Measurements from ENCODE around the gene CYB5D1.

The CYB5D1 gene

DNA sequence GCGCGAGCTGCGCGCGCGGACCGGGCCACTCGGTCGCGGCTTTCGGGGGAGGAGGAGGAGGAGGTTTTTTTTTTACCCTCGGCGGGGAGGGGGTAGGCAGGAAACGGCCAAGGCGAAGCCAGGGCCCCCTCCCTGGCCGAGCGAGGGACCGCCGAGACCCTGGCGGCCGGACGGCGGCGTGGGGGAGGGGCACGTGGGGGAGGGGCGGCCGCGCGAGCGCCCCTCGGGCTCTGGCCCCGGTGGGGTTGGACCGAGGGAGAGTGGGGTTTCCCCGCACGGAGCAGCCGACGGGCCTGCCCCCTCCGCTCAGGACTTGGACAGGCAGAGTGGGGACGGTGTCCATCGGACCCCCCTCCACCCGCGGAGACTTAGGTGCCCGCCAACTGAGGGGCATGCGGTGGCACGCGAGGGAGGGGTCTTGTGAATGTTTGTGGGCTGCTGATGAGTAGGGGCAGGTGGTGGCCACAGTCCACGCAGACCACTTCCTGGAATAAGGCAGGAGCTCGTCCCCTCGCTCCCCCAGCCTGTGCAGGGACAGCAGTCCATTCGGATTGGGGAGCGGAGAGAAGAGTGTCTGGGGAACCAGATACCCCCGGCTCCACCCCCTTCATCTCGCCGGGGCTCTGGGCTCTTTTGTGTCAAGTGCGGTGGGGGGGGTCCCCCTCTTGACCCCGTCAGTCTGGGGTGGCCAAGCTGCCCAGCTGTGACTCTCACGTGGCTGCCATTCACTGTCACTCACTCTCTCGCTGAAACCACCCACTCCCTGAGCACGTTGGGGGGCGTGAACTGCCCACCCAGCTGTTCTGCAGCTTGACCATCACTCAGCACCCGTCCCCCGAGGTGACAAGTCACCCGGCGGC lies 27.8 kb downstream of the CYB5D1 start:
- in situ Hi-C loops (cut with HindIII; ENCODE audit: low sequenced_read_pairs), result no loop called here

DNA sequence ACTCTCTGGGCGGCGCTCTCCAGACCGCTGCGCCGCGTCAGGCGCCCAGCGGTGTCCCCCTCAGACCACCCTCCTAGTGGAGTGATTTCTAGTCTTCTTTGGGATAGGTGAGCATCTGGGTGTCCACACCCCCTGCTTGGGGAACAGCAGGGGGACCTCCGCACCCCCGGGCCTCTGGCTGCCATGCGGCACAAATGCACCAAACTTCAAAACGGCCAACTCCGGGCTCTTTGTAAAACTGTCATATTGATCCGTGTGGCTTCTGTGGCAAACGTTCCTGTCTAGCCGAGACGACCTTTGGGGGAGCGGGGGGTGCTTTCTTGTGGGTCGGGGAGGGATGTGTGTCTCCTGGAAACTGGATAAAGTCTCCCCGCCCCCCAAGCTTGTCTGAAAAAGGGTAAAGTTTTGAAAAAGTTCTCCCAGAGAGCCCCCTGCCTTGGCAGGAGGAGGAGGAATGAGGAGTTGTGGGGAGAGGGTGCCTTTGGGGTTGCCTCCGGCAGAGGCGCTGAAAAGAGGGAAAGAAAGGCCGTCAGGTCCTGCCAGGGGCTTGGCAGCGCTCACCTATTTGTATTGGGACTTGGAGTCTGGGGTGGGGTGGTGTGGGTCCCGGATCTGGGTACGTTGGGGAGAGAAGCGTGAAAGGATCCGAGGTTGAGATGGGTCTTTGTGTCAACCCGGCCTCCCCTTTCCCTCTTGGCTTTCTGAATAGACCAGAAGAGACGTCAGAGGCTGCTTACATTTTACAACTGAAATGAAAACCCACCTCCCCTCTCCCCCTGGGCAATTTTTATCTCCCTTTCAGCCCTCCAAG lies 28.6 kb downstream of the CYB5D1 start:
- in situ Hi-C loops (cut with HindIII; ENCODE audit: low sequenced_read_pairs), result no loop called here

DNA sequence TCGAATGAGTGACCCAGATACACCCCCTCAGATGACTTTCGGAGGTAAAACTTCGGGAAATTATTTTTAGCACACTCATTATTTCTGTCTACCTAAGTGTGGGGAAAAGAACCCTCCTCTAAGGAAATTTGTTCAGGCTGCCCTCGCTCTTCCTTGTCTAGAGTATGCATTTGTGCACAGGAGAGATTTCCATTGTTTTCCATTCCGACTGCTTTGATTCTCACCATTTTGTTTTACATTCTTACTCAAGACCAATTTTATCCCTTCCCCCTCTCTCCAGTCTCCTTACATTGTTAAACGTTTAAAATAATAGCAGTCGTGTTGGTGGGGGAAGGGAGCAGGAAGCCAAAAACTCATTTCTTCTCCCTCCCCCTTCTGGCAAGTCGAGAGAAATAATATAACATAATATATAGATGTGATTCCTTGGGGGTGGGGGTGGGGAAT lies 29.3 kb downstream of the CYB5D1 start:
- in situ Hi-C loops (cut with HindIII; ENCODE audit: low sequenced_read_pairs), result no loop called here

DNA sequence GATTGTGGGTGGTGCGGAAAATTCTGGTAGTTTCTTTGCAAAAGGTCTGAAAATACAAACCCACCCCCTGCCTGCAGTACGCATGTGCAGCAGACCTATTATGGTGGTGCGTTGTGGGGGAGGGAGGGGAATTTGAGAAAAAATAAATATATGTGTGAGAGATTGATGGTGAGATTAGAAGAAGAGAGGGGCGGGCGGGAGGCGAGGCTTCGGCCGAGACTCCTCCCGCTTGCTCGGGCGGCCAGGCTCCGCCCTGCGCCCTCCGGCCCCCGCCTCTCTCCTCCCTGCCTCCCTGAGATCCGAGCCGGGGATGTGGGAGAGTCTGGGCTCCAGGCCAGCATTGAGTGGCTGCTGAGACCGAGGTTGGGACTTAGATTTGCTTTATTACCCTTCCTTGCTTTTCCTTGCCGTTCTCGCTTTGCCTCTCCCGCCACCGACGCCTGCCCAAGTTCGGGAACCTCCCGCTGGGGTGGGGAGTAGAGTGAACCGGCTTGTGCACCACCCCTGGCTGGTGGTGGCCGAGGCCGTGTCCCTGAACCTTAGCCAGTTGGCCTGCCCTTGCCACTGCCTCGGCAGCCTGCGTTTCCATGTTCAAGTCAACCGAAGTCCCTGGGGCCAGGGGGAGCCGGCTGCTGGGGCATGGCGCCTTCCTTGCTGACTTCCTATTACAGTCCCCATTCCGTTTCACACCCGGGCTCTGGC lies 29.8 kb downstream of the CYB5D1 start:
- in situ Hi-C loops (cut with HindIII; ENCODE audit: low sequenced_read_pairs), result no loop called here

DNA sequence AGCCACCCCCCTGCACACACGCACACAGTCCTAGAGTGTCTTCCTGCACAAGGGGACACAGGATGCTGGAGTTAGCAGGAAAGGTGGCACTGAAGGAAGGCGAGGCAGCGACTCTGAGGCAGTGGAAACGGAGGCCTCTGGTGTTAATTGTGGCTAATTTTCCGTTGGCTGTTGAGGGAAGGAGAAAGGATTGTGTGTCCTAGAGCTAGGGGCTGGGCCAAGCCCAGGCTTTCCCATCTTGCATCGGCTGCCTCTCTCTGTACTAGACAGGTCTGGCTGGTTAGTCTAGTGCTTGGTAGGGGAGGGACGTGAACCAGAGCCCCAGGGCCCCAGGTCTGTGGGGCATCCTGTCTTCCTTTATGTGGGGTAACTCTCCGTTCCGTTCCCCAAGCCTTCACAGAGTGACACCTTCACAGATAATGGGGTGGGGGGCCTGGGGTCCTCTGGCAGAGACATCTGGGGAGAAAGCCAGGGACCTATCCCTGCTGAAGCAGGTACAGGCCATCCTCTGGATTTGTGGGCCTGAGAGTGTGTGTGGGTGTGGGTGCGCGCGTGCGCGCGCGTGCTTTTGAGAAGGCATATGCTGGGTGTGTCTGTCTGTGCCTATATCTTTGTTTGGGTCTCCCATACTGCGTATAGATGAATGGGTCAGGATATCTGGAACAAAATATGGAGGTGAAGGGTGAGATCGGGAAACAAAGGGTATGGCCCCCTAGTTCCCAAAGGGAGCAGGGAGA lies 30.5 kb downstream of the CYB5D1 start, which contains the start of gene CHD3:
Gene CHD3 (plus strand): TSS at position 606 of the 737 bp plus-strand sequence. CDS start 212 bp downstream, outside the sequence.
- in situ Hi-C loops (cut with HindIII; ENCODE audit: low sequenced_read_pairs), result no loop called here

DNA sequence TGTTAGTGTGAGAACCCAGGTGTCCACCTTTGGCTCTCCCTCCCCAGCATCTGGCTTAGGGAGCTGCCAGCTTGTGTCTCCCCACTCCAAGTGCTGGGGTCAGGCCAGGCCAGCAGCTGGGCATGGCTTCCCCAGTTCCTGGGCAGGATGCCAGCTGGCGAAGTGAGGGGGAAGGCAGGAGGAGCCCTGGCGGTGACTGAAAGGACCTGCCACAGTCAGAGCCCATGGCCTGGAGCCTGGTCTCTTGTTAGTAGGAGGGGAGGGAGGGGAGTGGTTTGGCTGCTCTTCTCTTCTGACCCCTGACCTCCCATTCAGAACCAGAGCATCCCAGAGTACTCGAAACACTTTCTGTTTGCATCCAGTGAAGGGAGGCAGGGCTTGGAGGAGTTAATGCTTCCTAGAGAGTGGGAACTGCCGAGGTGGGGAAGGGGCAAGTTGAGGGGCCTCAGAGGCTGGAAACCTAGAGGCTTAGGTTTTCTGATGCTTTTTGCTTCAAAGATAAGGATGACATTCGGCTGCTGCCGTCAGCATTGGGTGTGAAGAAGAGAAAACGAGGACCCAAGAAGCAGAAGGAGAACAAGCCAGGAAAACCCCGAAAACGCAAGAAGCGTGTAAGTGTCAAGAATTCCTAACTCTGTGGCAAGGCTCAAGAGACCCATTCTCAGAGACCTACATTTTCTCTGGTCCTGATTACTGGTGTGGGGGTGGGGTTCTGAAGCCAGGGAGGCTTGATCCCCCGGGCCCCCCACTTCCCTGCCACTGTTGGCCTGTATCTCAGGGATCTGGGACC lies 31.6 kb downstream of the CYB5D1 start:
- in situ Hi-C loops (cut with HindIII; ENCODE audit: low sequenced_read_pairs), result no loop called here

DNA sequence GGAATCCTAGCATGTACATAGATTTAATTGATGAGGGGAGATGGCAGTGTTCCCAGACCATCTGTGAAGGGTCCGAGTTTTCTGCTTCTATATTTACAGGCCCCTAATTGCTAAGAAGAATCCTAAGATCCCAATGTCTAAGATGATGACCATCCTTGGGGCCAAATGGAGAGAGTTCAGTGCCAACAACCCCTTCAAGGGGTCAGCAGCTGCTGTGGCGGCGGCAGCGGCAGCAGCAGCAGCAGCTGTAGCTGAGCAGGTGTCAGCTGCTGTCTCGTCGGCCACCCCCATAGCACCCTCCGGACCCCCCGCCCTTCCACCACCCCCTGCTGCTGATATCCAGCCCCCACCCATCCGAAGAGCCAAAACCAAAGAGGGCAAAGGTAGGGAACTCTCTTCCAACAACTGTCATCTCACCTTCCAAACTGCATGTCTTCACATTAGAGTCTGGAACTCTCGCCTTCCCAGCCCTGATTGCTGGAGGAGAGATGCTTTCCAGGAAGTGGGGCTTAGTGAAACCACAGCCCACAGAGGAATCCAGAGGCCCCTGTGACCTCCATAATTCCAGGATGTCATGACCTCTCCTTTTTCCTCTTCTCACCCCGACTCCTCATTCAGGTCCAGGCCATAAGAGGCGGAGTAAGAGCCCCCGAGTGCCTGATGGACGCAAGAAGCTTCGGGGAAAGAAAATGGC lies 35.5 kb downstream of the CYB5D1 start:
- in situ Hi-C loops (cut with HindIII; ENCODE audit: low sequenced_read_pairs), result no loop called here

DNA sequence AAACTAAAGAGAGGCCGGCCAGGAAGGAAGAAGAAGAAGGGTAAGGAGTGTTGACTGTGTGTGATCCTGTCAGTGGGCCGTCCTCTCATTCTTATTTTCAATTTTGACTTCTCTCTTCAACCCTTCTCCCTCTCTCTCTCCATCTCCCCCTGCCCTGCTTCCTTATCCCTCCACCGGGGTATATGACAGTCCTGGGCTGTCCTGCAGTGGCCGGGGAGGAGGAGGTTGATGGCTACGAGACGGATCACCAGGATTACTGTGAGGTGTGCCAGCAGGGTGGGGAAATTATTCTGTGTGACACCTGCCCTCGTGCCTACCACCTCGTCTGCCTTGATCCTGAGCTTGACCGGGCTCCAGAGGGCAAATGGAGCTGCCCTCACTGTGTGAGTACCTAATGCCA lies 36.4 kb downstream of the CYB5D1 start:
- in situ Hi-C loops (cut with HindIII; ENCODE audit: low sequenced_read_pairs), result no loop called here

DNA sequence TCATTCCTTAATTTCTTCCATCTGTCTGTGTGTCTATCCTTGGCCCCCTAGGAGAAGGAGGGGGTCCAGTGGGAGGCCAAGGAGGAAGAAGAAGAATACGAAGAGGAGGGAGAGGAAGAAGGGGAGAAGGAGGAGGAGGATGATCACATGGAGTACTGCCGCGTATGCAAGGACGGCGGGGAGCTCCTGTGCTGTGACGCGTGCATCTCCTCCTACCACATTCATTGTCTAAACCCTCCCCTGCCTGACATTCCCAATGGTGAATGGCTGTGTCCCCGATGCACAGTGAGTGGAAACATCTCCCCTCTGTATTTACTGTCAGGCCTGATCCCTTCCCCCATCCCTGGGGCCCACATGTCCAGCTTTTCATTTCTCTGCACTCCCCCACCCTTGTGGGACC lies 37.1 kb downstream of the CYB5D1 start:
- in situ Hi-C loops (cut with HindIII; ENCODE audit: low sequenced_read_pairs), result no loop called here

DNA sequence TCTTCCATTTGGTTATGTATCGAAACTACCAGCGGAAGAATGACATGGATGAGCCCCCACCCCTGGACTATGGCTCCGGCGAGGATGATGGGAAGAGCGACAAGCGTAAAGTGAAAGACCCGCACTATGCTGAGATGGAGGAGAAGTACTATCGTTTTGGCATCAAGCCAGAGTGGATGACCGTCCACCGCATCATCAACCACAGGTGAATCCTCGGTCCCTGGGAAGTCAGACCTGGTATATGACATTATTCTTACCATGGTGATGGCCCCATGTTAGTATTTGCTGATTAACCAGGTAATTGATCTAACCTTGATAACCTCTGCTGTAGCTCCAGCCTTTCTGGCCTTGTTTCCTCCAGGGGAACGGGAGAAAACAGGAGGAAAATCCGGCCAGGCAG lies 39.3 kb downstream of the CYB5D1 start:
- in situ Hi-C loops (cut with HindIII; ENCODE audit: low sequenced_read_pairs), result no loop called here

DNA sequence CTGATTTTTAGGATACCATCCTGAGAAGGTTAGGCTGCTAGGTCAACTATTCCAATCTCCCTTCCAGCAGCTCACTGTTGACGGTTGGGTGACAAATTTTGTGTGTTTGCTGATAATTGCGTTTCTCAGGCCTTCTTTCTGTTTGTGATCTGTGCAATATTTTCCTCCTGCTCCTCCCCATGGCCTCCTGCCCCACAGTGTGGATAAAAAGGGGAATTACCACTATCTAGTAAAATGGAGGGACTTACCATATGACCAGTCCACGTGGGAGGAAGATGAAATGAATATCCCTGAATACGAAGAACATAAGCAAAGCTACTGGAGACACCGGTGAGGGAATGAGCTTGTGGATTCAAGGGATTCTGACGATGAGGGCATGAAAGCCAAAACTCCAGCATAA lies 40.0 kb downstream of the CYB5D1 start:
- in situ Hi-C loops (cut with HindIII; ENCODE audit: low sequenced_read_pairs), result no loop called here

DNA sequence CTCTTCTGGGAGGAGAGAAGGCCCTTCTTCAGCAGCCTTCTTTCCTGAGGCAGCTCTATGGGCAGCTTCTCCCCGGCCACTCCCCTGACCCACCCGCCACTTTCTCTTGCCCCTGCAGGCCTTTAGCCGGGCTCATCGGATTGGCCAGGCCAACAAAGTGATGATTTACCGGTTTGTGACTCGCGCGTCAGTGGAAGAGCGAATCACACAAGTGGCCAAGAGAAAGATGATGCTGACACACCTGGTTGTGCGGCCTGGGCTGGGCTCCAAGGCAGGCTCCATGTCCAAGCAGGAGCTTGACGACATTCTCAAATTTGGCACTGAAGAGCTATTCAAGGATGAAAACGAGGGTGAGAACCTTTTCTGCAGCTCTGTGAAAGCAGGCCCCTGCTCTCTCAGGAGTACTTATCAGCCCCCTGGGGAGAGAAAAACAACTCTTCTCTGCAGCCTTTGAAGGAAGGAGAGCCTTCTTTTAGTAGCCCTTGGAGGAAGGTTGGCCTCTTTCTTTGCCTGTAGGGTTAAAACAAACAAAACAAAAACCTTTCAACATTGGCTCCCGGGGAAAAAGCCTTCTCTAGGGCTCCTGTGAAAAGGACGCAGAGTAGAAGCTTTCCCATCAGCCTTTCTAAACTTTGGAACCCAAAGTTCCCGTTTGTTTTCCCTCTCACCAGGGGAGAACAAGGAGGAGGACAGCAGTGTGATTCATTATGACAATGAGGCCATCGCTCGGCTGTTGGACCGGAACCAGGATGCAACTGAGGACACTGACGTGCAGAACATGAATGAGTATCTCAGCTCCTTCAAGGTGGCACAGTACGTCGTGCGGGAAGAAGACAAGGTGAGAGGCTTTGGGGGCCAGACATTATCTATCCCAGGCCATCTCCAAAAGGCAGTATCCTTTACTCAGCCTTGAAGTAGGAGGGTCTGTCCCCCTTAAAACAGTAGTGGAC lies 45.6 kb downstream of the CYB5D1 start:
- in situ Hi-C loops (cut with HindIII; ENCODE audit: low sequenced_read_pairs), result no loop called here

DNA sequence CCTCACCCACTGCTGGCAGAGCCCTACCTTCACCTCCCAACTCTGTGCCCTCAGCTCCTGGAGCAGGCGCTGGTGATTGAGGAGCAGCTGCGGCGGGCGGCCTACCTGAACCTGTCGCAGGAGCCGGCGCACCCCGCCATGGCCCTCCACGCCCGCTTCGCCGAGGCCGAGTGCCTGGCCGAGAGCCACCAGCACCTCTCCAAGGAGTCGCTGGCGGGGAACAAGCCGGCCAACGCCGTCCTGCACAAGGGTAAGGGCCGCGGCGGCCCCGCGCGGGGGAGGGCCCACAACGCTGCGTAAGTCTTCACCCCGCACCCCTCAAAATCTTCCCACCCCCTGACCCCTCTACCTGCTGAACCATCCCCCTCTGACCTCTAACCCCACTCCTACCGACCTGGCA lies 51.3 kb downstream of the CYB5D1 start:
- in situ Hi-C loops (cut with HindIII; ENCODE audit: low sequenced_read_pairs), result no loop called here

DNA sequence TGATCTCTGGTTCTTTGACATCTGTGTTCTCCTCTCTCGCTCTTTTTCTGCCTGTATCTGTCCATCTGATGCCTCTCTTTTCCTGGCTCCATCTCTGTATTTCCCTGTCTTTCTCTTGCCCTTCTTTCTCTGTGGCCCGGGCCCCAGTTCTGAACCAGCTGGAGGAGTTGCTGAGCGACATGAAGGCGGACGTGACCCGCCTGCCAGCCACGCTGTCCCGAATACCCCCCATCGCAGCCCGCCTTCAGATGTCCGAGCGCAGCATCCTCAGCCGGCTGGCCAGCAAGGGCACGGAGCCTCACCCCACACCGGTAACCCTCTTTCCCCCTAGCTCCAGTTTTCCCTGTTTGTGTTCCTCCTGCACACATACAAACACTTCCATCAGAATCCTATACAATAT lies 52.5 kb downstream of the CYB5D1 start:
- in situ Hi-C loops (cut with HindIII; ENCODE audit: low sequenced_read_pairs), result no loop called here

DNA sequence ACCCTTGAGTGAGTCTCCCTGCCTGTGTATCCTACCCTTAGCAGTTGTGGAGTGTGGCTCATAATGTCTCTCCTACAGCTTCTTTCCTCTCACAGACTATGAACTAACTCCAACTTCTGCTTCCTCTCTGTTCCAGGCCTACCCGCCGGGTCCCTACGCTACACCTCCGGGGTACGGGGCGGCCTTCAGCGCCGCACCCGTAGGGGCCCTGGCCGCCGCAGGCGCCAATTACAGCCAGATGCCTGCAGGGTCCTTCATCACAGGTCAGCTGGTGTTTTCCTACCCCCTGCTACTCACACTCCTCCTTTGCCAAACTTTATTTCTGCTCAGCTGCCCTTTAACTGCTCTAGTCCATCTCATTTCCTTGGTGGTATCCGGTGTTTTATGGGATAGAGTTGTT lies 52.9 kb downstream of the CYB5D1 start:
- in situ Hi-C loops (cut with HindIII; ENCODE audit: low sequenced_read_pairs), result no loop called here

DNA sequence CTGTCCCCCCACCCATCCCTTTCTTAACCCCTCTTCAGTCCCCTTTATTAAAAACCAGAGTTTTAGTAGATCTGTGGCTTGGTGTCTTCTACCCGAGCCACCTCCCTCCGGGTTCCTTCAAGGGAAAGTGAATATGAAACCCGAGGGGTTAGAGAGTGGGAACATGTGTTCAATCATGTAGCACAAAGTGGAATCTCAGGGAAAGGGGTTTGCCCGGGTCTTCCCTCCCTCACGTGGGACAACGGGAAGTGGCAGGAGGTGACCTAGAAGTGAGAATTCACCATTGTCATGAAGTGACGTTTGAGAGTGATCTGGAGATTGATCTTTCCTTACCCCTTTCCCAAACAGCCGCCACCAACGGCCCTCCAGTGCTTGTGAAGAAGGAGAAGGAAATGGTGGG lies 53.3 kb downstream of the CYB5D1 start:
- in situ Hi-C loops (cut with HindIII; ENCODE audit: low sequenced_read_pairs), result no loop called here
